OCI-LY1 (cell line): ENCODE data around the gene IRS1.

Experiments
- CTCF ChIP-seq: fragments of 200-600 bp; sonication (generic), shearing (Covaris generic); IDR thresholded peaks from 2 replicates; pipeline ENCODE4 v1.5.1; 2017; ENCODE audit warnings: mild to moderate bottlenecking, antibody characterized with exemption, low read length, moderate library complexity, mixed read lengths
- EZH2 ChIP-seq: fragments of 200-600 bp; sonication (generic), shearing (Covaris generic); IDR thresholded peaks from 2 replicates; pipeline ENCODE4 v1.8.0; 2017; ENCODE audit warnings: borderline replicate concordance, mixed run types, mild to moderate bottlenecking, antibody characterized with exemption, low read length, moderate library complexity, mixed read lengths

GRCh38 chr2:226702376-226702775 lies 97.2 kb downstream of the IRS1 start:
- TF ChIP-seq EZH2 (no peak), CTCF (no peak)
